Large intestine (tissue), 3 donors: ENCODE measurements around the gene PITX3. TPM values are rescaled to one million over a fixed set of nuclear protein-coding genes. Genes with fewer than 3 reads are reported as not detected.
A peak's percentile ranks its signal among the peaks of the same experiment; 100 is the strongest.

Source experiments
- DNase-seq, 2 donors: peaks; one replicate each; pipeline versions ENCODE4 v3.0.0 to v3.0.0-alpha.2; 2013
- H3K27ac ChIP-seq: one replicate; pipeline ENCODE4 v1.5.1; 2013; ENCODE audit warnings: low read length
- H3K27me3 ChIP-seq: 2 replicates; pipeline ENCODE4 v1.6.1; 2013; ENCODE audit warnings: low read length; ENCODE audit not compliant: control insufficient read depth, insufficient read depth
- H3K36me3 ChIP-seq: 2 replicates; pipeline ENCODE4 v1.6.1; 2013; ENCODE audit warnings: low read length; ENCODE audit not compliant: control insufficient read depth, insufficient read depth
- H3K4me1 ChIP-seq: one replicate; pipeline ENCODE4 v1.6.1; 2013; ENCODE audit warnings: low read length; ENCODE audit not compliant: control insufficient read depth, insufficient read depth
- H3K4me3 ChIP-seq: one replicate; pipeline ENCODE4 v1.5.1; 2013; ENCODE audit warnings: low read length
- H3K9me3 ChIP-seq: one replicate; pipeline ENCODE4 v1.6.1; 2013; ENCODE audit warnings: mild to moderate bottlenecking, low read depth, low read length, moderate library complexity; ENCODE audit not compliant: control insufficient read depth
- WGBS: methylation state at CpG from one replicate; pipeline ENCODE4 v1.1.5; 2013; ENCODE audit warnings: low lambda C conversion rate; ENCODE audit not compliant: insufficient coverage; 5-methylcytosine and 5-hydroxymethylcytosine counted together
- polyA plus RNA-seq: library from polyadenylated mRNA; unstranded; fragments of 120-200 nt; gene quantifications from one replicate; pipeline ENCODE4 v1.2.1, GENCODE V29; 2013

Gene PITX3
- polyA plus RNA-seq, 1 donor: not detected

- 43% methylated on average over 1 of the region's 3 CpGs for WGBS
- H3K9me3 ChIP-seq: no peaks in the 10 kb centered on the region
- peaks cover 8% of the 10 kb centered on the region for H3K36me3 ChIP-seq
- peaks cover 4% of the 10 kb centered on the region for H3K4me1 ChIP-seq
- no peak for DNase-seq
- H3K27me3 ChIP-seq: no peaks in the 10 kb centered on the region
- H3K27ac ChIP-seq: no peak overlapping the region
- no peak overlapping the region for H3K4me3 ChIP-seq
Measured at GRCh38 chr10:102280397-102281101, 39.2 kb upstream of the PITX3 start.

GRCh38 chr10:102279104-102279503 lies 37.8 kb upstream of the PITX3 start:
- DNase-seq: no peak
- Histone ChIP-seq H3K4me1 (peaks cover 4% of the 10 kb centered on the region), H3K4me3 (no peak overlapping the region), H3K36me3 (peaks cover 6% of the 10 kb centered on the region), H3K27ac (no peak overlapping the region), H3K9me3 (no peaks in the 10 kb centered on the region), H3K27me3 (no peaks in the 10 kb centered on the region)

- Histone ChIP-seq H3K9me3 (no peaks in the 10 kb centered on the region), H3K27me3 (no peaks in the 10 kb centered on the region), H3K27ac (no peak overlapping the region), H3K4me1 (peaks cover 4% of the 10 kb centered on the region), H3K36me3 (no peaks in the 10 kb centered on the region), H3K4me3 (no peak overlapping the region)
- no CpG with 5 or more reads among the region's 2 CpGs for WGBS
- DNase-seq: no peak
Measured at GRCh38 chr10:102275343-102275742, 34.0 kb upstream of the PITX3 start.

GRCh38 chr10:102274062-102274461 lies 32.8 kb upstream of the PITX3 start:
- Histone ChIP-seq H3K36me3 (peaks cover under 1% of the 10 kb centered on the region), H3K27me3 (no peaks in the 10 kb centered on the region), H3K4me1 (no peaks in the 10 kb centered on the region), H3K9me3 (no peaks in the 10 kb centered on the region), H3K27ac (no peak overlapping the region), H3K4me3 (no peak overlapping the region)
- no peak for DNase-seq
- WGBS: no CpG with 5 or more reads among the region's 1 CpG

GRCh38 chr10:102269017-102269416 lies 27.7 kb upstream of the PITX3 start:
- no peaks in the 10 kb centered on the region for H3K27me3 ChIP-seq
- no peaks in the 10 kb centered on the region for H3K4me1 ChIP-seq
- H3K9me3 ChIP-seq: no peaks in the 10 kb centered on the region
- H3K27ac ChIP-seq: no peak overlapping the region
- DNase-seq: peak; percentile 37 to 54
- no CpG with 5 or more reads among the region's 3 CpGs for WGBS
- peaks cover 16% of the 10 kb centered on the region for H3K36me3 ChIP-seq
- H3K4me3 ChIP-seq: no peak overlapping the region

GRCh38 chr10:102268375-102268888 lies 27.1 kb upstream of the PITX3 start:
- peaks cover 16% of the 10 kb centered on the region for H3K36me3 ChIP-seq
- DNase-seq: no peak
- H3K4me1 ChIP-seq: no peaks in the 10 kb centered on the region
- no peak overlapping the region for H3K4me3 ChIP-seq
- H3K27me3 ChIP-seq: no peaks in the 10 kb centered on the region
- H3K9me3 ChIP-seq: no peaks in the 10 kb centered on the region
- H3K27ac ChIP-seq: no peak overlapping the region

GRCh38 chr10:102267748-102268147 lies 26.4 kb upstream of the PITX3 start:
- H3K27me3 ChIP-seq: no peaks in the 10 kb centered on the region
- no peak overlapping the region for H3K4me3 ChIP-seq
- peaks cover 4% of the 10 kb centered on the region for H3K4me1 ChIP-seq
- H3K9me3 ChIP-seq: no peaks in the 10 kb centered on the region
- DNase-seq: no peak
- H3K27ac ChIP-seq: no peak overlapping the region
- H3K36me3 ChIP-seq: peaks cover 21% of the 10 kb centered on the region

GRCh38 chr10:102266670-102267069 lies 25.4 kb upstream of the PITX3 start:
- no peak overlapping the region for H3K4me3 ChIP-seq
- no peaks in the 10 kb centered on the region for H3K27me3 ChIP-seq
- peaks cover 30% of the 10 kb centered on the region for H3K36me3 ChIP-seq
- H3K27ac ChIP-seq: no peak overlapping the region
- peaks cover 4% of the 10 kb centered on the region for H3K4me1 ChIP-seq
- H3K9me3 ChIP-seq: no peaks in the 10 kb centered on the region
- DNase-seq: no peak
- WGBS: 75% methylated on average over 2 of the region's 3 CpGs

GRCh38 chr10:102264371-102264770 lies 23.1 kb upstream of the PITX3 start:
- Histone ChIP-seq H3K36me3 (peaks cover 46% of the 10 kb centered on the region), H3K4me1 (peaks cover 4% of the 10 kb centered on the region), H3K9me3 (no peaks in the 10 kb centered on the region), H3K27ac (no peak overlapping the region), H3K27me3 (no peaks in the 10 kb centered on the region), H3K4me3 (no peak overlapping the region)
- no peak for DNase-seq
- WGBS: 70% methylated on average over 2 of the region's 4 CpGs

GRCh38 chr10:102262744-102263370 lies 21.5 kb upstream of the PITX3 start:
- DNase-seq: peak in 1 of 2 donors; percentile 47
- Histone ChIP-seq H3K4me1 (peaks cover 4% of the 10 kb centered on the region), H3K27me3 (no peaks in the 10 kb centered on the region), H3K9me3 (no peaks in the 10 kb centered on the region), H3K27ac (peak overlapping the region; percentile 66), H3K36me3 (peaks cover 47% of the 10 kb centered on the region), H3K4me3 (no peak overlapping the region)
- WGBS: no CpG with 5 or more reads among the region's 4 CpGs

GRCh38 chr10:102261842-102262241 lies 20.5 kb upstream of the PITX3 start:
- no peak for DNase-seq
- Histone ChIP-seq H3K27me3 (no peaks in the 10 kb centered on the region), H3K9me3 (no peaks in the 10 kb centered on the region), H3K36me3 (peaks cover 42% of the 10 kb centered on the region), H3K4me1 (peaks cover 4% of the 10 kb centered on the region), H3K4me3 (no peak overlapping the region), H3K27ac (no peak overlapping the region)
- 100% methylated on average over 1 of the region's 6 CpGs for WGBS
